Stimulated activated CD8-positive, alpha-beta memory T cell treated with anti-CD3 and anti-CD28 coated beads, Interleukin-4, amount 100 ng/mL, for 1 hour (primary cell): ENCODE results near the gene THBS2.

Experiments used
- DNase-seq, 2 donors: peaks; one replicate each; pipeline ENCODE4 v3.0.0-alpha.2; 2020; ENCODE audit warnings: low read depth in 2 of 2, low spot score in 1 of 2

Gene THBS2

GRCh38 chr6:169168302-169168630 is 85.4 kb downstream of the THBS2 start:
- DNase-seq: no peak

DNA sequence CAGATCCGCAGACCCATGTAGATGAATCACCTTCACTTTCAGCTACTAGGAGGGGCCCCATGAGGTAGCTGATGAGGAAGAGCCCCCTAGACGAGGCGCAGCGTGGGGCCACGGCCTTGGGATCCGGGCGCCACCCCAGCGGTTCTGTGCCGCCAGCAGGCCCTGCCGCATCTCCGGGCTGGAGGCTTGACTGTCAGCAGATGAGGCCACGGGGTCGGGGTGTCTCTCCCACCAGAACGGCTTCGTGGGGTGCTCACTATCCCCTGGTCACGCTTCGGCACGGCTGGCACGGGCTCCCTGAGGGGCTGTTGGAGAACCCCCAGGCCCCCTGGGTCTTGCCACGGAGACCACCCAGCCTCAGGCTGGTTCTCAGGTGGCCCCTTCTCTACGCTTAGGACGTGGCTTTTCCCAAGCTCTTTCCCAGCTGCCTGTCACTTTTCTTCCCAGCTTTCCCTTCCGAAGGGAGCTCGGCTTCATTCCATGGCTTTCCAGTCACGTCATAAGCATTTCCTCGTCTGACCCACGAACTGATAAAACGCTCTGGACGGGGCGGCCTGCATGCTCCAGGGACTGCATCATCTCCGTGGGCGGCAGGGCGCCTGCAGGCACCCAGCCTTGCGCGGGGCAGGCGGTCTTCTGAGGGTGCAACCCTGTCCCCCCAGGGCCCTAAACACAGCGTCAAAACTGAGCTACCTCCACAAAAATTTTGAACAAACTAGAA is 85.9 kb downstream of the THBS2 start:
- no peak for DNase-seq

DNA sequence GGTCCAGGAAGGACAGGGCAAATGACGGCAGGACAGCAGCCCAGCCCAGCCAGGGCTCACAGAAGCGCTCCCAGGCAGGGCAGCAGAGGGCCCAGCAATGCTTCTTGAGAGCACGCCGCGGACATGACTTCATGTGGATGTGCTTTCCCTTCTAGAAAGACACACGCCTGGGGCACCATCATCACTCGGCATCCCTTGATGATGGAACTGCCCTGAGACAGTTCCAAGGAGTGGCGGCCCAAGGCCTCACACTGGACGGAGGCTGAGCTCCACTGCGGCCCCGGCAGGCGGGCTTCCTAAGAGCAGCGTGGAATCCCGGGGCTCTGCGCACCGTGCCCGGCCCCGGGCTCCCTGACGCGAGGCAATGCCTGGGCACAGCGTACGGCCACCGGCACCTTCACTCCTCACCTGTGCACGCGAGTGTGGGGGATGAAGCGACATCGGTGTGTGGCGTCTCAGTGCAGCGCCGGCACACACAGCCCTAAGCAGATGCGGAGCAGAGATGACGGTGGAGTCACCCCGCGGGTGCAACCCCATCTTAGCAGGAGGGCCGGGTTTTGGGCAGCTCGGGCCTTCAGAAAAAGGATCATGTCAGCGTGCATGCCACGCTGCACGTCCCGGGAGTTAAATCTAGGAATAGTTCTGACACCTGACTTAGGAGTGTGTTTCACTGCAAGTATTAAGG is 86.6 kb downstream of the THBS2 start:
- no peak for DNase-seq
